Neural crest cell (in vitro differentiated cells): Measurements from ENCODE around the gene TP53AIP1. TPM values are rescaled to one million over a fixed set of nuclear protein-coding genes. Genes with fewer than 3 reads are reported as not detected.

Experiments
- DNase-seq: peaks from one replicate; pipeline ENCODE4 v3.0.0; 2021; ENCODE audit warnings: low read depth, mixed read lengths, low spot score
- H3K27ac Mint-ChIP-seq: one replicate; pipeline ENCODE4 v1.8.0; 2021; ENCODE audit warnings: mild to moderate bottlenecking, mixed read lengths; ENCODE audit not compliant: unreplicated experiment
- H3K27me3 Mint-ChIP-seq: 2 replicates; pipeline ENCODE4 v1.8.0; 2021; ENCODE audit warnings: low read depth, mild to moderate bottlenecking, mixed read lengths
- H3K36me3 Mint-ChIP-seq: 2 replicates; pipeline ENCODE4 v1.8.0; 2021; ENCODE audit warnings: low read depth, mild to moderate bottlenecking, mixed read lengths
- H3K4me1 Mint-ChIP-seq: 2 replicates; pipeline ENCODE4 v1.8.0; 2021; ENCODE audit warnings: mixed read lengths
- H3K4me3 Mint-ChIP-seq: one replicate; pipeline ENCODE4 v1.8.0; 2021; ENCODE audit warnings: mild to moderate bottlenecking, mixed read lengths
- H3K9me3 Mint-ChIP-seq: 2 replicates; pipeline ENCODE4 v1.8.0; 2021; ENCODE audit warnings: mixed read lengths
- total RNA-seq: library from RNA; stranded (reverse); gene quantifications from 2 replicates; pipeline ENCODE4 v1.2.1, GENCODE V29; 2021
- TF ChIP-seq, protein P1 (sequence below): fragments of 200-600 bp; sonication (generic); conservative IDR thresholded peaks from 2 replicates; pipeline ENCODE4 v1.5.0; 2021; ENCODE audit warnings: antibody characterized with exemption, mild to moderate bottlenecking

Gene TP53AIP1
- total RNA-seq, 1 donor from 2014 or later = not detected

GRCh38 chr11:128946648-128947047, 4.0 kb upstream of the TP53AIP1 start:
- TF ChIP-seq, protein P1, sequence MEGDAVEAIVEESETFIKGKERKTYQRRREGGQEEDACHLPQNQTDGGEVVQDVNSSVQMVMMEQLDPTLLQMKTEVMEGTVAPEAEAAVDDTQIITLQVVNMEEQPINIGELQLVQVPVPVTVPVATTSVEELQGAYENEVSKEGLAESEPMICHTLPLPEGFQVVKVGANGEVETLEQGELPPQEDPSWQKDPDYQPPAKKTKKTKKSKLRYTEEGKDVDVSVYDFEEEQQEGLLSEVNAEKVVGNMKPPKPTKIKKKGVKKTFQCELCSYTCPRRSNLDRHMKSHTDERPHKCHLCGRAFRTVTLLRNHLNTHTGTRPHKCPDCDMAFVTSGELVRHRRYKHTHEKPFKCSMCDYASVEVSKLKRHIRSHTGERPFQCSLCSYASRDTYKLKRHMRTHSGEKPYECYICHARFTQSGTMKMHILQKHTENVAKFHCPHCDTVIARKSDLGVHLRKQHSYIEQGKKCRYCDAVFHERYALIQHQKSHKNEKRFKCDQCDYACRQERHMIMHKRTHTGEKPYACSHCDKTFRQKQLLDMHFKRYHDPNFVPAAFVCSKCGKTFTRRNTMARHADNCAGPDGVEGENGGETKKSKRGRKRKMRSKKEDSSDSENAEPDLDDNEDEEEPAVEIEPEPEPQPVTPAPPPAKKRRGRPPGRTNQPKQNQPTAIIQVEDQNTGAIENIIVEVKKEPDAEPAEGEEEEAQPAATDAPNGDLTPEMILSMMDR = no peak
- peaks cover 6% of the 10 kb centered on the region for H3K4me1 Mint-ChIP-seq
- no peaks in the 10 kb centered on the region for H3K36me3 Mint-ChIP-seq
- no peak overlapping the region for H3K4me3 Mint-ChIP-seq
- no peaks in the 10 kb centered on the region for H3K9me3 Mint-ChIP-seq
- H3K27ac Mint-ChIP-seq = no peak overlapping the region
- no peak for DNase-seq
- H3K27me3 Mint-ChIP-seq = peaks cover 5% of the 10 kb centered on the region

- Mint-ChIP-seq H3K9me3 (no peaks in the 10 kb centered on the region), H3K4me3 (no peak overlapping the region), H3K36me3 (no peaks in the 10 kb centered on the region), H3K4me1 (peaks cover 15% of the 10 kb centered on the region), H3K27ac (no peak overlapping the region), H3K27me3 (peaks cover 5% of the 10 kb centered on the region)
- no peak for DNase-seq
- TF ChIP-seq, protein P1 = no peak
Measured at GRCh38 chr11:128943428-128943976, 831 bp upstream of the TP53AIP1 start.

DNA sequence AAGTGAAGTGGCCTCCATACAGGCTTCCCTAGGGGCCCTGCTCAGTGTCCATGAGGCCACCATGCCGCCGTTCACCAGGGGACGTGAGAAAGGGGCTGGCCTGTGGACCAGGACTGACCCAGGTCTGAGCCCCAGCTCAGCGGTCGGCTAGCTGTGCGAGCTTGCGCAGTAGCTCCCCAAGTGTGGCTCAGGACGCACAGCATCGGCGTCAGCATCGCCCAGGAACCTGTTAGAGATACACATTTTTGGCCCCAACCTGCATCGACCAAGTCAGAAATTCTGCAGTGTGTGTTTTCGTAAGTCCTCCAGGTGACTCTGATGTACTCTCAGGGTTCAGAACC, 429 bp downstream of the TP53AIP1 start:
- H3K27ac Mint-ChIP-seq = no peak overlapping the region
- H3K4me3 Mint-ChIP-seq = no peak overlapping the region
- H3K36me3 Mint-ChIP-seq = no peaks in the 10 kb centered on the region
- H3K4me1 Mint-ChIP-seq = peaks cover 26% of the 10 kb centered on the region
- no peak for DNase-seq
- peaks cover 8% of the 10 kb centered on the region for H3K27me3 Mint-ChIP-seq
- no peaks in the 10 kb centered on the region for H3K9me3 Mint-ChIP-seq
- TF ChIP-seq, protein P1 = no peak

DNA sequence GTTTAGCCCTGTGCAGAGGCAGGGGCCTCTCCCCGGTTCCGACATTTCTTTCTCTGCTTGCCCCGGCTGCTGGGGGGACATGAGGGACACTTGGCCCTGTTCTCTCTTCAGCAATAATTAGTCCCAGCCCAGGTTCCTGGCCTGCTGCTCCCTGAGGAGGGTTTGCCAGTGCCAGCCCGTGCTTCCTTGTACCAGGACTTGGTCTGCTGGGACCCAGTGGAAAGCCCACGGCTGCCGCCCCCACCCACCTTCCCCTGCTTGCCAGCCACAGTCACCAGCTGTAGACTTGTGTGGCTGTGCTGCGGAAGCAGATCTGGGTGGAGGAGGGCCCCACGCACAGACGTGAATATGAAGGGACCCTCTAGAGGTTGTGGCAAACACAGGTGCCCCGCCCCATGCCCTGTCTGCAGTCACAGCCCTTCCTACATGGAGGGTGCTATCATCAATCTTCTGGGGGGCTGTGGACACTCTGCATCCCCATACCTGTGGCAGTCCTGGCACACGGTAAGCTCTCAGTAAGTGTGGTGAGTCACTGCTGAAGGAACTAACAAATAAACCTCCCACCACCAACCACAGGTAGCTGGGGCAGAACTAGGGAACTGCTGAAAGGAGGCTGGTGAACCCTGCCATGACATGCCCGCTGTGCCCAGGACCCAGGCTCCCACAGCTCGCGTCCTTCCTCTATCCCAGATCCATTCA, 949 bp downstream of the TP53AIP1 start:
- Mint-ChIP-seq H3K36me3 (no peaks in the 10 kb centered on the region), H3K27me3 (peaks cover 8% of the 10 kb centered on the region), H3K4me3 (no peak overlapping the region), H3K9me3 (no peaks in the 10 kb centered on the region), H3K4me1 (peaks cover 31% of the 10 kb centered on the region), H3K27ac (no peak overlapping the region)
- TF ChIP-seq, protein P1 = no peak
- DNase-seq = no peak

DNA sequence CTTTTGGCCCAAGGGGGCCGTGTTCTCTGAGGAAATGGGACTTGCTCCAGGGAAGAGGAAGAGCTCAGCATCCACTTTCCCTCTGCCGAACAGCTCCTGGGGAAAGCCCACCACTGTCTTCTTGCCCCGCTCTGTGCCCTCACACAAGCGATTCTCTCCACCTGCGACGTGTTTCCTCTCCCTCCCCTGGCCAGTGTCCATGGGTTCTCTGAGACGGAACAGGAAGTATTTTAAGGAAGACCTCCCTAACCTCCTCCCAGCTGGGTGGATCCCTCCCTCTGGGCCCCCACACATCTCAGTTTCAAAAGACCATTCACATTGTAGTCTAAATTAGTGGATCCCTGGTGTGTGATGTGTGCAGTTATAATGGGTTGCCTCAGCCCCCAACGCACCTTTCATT, 1.6 kb downstream of the TP53AIP1 start:
- peaks cover 8% of the 10 kb centered on the region for H3K27me3 Mint-ChIP-seq
- no peaks in the 10 kb centered on the region for H3K36me3 Mint-ChIP-seq
- no peak for DNase-seq
- no peak overlapping the region for H3K4me3 Mint-ChIP-seq
- H3K27ac Mint-ChIP-seq = no peak overlapping the region
- TF ChIP-seq, protein P1 = no peak
- H3K4me1 Mint-ChIP-seq = peaks cover 36% of the 10 kb centered on the region
- no peaks in the 10 kb centered on the region for H3K9me3 Mint-ChIP-seq
